ENCODE results near the gene C10orf143. TPM values are rescaled to one million over a fixed set of nuclear protein-coding genes. Genes with fewer than 3 reads are reported as not detected.

The C10orf143 gene
- total RNA-seq, 2 donors from 2014 or later, result 0.95 to 2.0 TPM

- Mint-ChIP-seq H3K9me3 (no peaks in the 10 kb centered on the region), H3K36me3 (ENCODE audit: low read depth) (no peaks in the 10 kb centered on the region), H3K27me3 (peaks cover 2% of the 10 kb centered on the region), H3K4me3 (no peak overlapping the region), H3K27ac (no peak overlapping the region), H3K4me1 (no peaks in the 10 kb centered on the region)
- no peak for ATAC-seq (replicated peaks)
Measured at GRCh38 chr10:130014263-130015074, 96.2 kb downstream of the C10orf143 start.

Other genes starting within 250 kb of the C10orf143 start
- not detected for gene EBF3, start 146.6 kb downstream of the C10orf143 start, total RNA-seq
- gene GLRX3, start 25.6 kb upstream of the C10orf143 start, total RNA-seq, result 100 to 1,000 TPM in 1 of 2 donors, 10 to 100 TPM in 1; 66.7 to 112 TPM